ENCODE data around the gene TBCK.

- TF ChIP-seq POLR2A (IDR thresholded peaks at IDR 0.05; ENCODE audit: low read depth, low read length): no peak
- TF ChIP-seq TAF1 (IDR thresholded peaks at IDR 0.05; ENCODE audit: low read depth, low read length): no peak
- TF ChIP-seq POLR2AphosphoS5 (IDR thresholded peaks at IDR 0.05; ENCODE audit: low read depth, low read length): no peak
- no peak for TF ChIP-seq SPI1 (IDR thresholded peaks at IDR 0.05; ENCODE audit: low read depth, low read length)
- TF ChIP-seq PAX5 (IDR thresholded peaks at IDR 0.05; ENCODE audit: insufficient read depth, low read length, severe bottlenecking): no peak
- TF ChIP-seq POU2F2 (IDR thresholded peaks at IDR 0.05; ENCODE audit: low read depth, low read length): no peak
These were observed 57.6 kb downstream of the TBCK start for GRCh38 chr4:106258145-106259045.
